Anterior cingulate cortex (tissue), 58 donors: Measurements from ENCODE around the gene NAB1.

Experiments used
- DNase-seq, 58 donors: peaks; one replicate each; lab custom pipeline; 2025; lab: John Stamatoyannopoulos, UW

NAB1 gene

GRCh38 chr2:190664240-190664639 lies 15.4 kb downstream of the NAB1 start:
- DNase-seq, result no peak

DNA sequence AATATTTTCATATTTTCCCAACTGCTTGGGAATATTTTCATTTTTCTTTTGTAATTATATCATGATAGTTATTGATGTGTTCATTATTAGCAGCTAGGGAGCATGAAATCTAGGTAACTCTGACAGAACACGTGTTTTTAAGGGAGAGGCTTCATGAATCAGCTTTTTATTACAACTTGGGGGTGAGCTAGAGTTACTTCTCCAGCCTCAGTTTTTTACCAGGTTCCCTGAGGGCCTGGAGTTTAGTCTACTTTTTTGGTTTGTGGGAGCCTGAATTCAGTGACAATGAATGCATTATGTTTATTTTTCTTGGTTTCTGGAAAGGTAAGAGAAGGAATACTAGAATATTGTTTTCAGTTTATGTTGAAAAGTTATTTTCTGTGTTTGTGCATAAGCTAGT lies 18.0 kb downstream of the NAB1 start:
- no peak for DNase-seq

DNA sequence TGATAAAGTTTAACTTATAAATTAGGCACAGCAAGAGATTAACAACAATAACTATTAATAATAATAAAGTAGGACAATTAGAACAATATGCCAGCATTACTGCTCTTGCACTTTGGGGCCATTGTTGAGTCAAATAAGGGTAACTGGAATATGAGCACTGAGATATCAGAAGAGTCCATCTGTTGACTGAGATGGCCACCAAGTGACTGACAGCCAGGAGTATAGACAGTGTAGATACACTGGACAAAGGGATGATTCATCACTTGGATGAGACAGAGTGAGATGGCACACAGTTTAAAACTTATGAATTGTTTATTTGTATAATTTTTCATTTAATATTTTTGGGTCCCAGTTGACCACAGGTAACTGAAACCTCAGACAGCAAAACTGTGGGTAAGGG lies 20.0 kb downstream of the NAB1 start:
- DNase-seq, result peak in 2 of 58 donors; percentile 24 to 29

GRCh38 chr2:190670182-190670946 lies 21.5 kb downstream of the NAB1 start:
- no peak for DNase-seq

DNA sequence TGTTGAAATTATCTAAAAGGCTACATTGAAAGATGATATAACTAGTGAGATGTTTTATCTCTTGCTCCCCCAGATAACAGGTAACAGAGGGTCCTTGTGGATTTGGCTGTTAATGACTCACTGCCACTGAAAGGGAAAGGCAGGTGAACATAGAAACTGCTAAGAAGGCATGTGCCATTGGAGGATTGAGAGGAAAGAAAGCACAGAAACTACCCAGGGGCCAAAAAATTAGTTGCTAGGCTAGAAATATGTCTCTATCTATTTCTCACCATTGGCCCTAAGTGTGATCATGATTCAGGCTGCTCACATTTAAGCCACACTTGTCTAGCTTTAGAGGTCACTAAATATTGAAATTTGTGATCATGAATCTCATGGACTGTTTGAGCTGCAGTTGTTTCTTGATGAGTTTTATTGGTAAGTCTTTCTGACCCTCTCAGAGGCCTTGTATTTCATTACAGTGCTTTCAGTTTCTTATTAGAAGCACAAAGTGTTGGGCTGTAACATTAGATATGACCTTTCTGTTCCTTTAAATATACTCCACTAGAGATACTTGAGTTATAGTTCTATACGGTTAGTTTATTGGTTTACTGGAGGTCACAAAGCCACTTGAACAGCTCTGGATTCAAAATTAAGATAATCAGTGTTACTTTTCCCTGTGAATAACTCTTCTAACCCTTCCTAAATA lies 26.2 kb downstream of the NAB1 start:
- no peak for DNase-seq

GRCh38 chr2:190677255-190677654 lies 28.4 kb downstream of the NAB1 start:
- no peak for DNase-seq

DNA sequence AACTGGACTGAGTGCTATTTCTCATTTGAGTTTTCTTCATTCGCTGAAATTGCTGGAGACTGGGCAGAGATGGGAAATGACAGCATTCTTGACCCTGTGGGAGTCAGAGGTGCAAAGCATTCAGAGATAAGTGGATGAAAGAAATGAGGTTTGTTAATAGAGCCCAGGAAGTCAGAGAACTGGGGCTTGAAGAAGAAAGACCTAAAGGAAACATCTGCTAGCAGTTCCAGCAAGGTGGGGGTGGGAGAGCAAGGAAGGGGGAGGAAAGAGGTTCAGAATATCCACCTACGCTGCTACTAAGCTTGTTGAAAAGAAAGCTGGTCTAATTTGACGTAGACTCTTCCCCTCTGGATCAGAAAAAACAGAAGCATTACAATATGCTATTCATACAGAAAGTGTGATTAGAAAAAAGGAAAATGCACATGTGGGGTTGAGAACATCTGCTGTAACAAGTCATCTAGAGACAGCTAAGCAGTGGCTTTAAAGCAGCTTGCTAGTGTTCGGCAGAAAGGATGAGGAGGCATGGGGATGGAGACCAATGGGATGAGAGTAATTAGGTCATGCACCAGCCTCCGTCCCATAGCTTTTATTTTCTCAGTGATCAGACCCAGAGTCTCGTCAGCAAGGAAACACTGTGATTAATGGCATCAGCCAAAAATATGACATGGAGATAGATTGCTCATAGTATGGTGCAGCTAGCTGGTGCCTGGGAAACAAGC lies 29.7 kb downstream of the NAB1 start:
- peak in 1 of 58 donors; percentile 17 for DNase-seq

GRCh38 chr2:190679391-190679790 lies 30.5 kb downstream of the NAB1 start:
- no peak for DNase-seq

GRCh38 chr2:190679813-190680591 lies 31.1 kb downstream of the NAB1 start:
- DNase-seq, result peak in 27 of 58 donors; percentile 4 to 49 (median 20)

DNA sequence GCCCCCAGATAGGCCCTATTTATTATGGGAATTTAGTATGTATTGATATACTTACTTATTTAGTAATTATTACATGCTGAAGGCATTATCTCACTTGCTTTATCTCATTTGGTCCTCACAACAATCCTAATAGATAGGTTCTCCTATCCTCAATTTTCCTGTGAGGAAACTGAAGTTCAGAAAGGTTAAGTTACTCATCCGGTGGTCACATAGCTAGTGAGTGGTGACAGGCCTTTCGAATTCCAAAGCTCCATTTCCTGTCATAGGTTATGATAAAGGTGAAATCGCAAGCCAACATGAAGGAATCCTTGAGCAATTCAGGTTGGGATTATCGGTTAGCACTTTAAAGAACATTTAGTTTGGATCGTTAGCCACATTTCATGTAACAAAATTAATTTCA lies 33.3 kb downstream of the NAB1 start:
- no peak for DNase-seq

GRCh38 chr2:190683802-190684201 lies 34.9 kb downstream of the NAB1 start:
- no peak for DNase-seq

DNA sequence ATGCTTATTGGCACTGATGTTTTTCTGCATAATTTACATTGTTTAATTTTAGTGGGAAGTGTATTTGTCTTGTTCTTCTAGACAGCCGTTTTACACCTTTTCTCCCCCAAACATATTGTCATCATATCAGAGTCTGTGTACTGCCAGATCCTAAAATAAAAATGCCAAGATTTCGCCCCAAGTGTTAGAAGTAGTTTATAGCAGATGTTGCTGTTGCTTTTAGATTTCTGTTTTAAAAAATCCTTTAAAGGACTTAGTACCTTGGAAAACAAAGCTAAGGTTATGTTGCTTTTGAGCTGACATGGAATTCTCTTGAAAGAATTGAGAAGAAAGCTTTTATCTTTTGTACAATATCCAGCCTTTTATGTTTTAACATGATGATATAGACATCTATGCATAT lies 36.0 kb downstream of the NAB1 start:
- DNase-seq, result peak in 2 of 58 donors; percentile 2 to 36

- peak in 4 of 58 donors; percentile 2 to 17 (median 12) for DNase-seq
These were observed 36.5 kb downstream of the NAB1 start for GRCh38 chr2:190685333-190685732.

GRCh38 chr2:190693533-190694232 lies 44.8 kb downstream of the NAB1 start:
- DNase-seq, result no peak

DNA sequence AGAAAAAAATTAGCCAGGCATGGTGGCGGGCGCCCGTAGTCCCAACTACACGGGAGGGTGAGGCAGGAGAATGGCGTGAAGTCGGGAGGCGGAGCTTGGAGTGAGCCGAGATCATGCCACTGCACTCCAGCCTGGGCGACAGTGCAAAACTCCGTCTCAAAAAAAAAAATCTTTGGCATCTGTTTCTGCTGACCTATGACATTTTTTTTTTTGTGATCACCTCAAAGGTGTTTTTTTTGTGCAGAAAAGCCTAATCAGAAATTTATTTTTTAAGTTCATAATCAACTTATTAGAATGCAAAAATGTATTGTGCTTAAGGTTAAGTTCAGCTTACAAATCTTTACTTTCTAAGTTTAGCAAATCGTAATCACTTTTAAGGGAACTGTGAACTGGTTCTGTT lies 45.6 kb downstream of the NAB1 start:
- DNase-seq, result no peak

- no peak for DNase-seq
These were observed 46.9 kb downstream of the NAB1 start for GRCh38 chr2:190695739-190696138.

GRCh38 chr2:190696792-190697398 lies 48.0 kb downstream of the NAB1 start:
- DNase-seq, result no peak

- no peak for DNase-seq
These were observed 48.5 kb downstream of the NAB1 start for GRCh38 chr2:190697421-190697820.

DNA sequence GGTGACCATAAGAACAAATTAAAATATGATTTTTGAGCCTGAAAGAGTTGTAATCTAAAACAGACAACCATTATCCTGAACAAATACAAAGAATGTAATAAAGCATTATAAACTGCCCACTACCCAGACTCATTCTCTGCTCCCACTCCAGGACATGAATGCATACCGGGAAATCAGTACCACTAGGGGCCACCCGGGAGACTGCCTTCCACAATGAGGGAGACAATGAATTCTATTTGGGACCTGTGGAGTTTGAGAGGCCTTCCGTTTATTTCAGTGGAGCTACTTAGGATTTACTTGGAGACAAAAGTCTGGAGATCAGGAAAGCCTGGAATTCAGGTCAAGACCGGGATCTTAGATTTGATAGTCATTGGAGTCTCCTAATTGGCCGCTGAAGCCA lies 50.0 kb downstream of the NAB1 start:
- no peak for DNase-seq

- no peak for DNase-seq
These were observed 52.7 kb downstream of the NAB1 start for GRCh38 chr2:190701586-190701985.
